Measurements from ENCODE around the gene SKIL.
A peak's percentile ranks its signal among the peaks of the same experiment; 100 is the strongest.
"Not testable (repeated sequence)": the region's sequence is repeated elsewhere in the genome, so short reads cannot be mapped to it uniquely, and the experiment has no call there.

SKIL gene

GRCh38 chr3:170327040-170327808 is 30.3 kb upstream of the SKIL start:
- TF ChIP-seq CTCF (IDR thresholded peaks at IDR 0.05), result no peak
- Histone ChIP-seq H3K36me3 (ENCODE audit: control insufficient read depth, insufficient read depth, low read length) (no peaks in the 10 kb centered on the region), H3K9ac (no peak overlapping the region), H3K4me1 (peaks cover 5% of the 10 kb centered on the region), H3K79me2 (no peaks in the 10 kb centered on the region), H3K27ac (no peak overlapping the region), H3K4me3 (ENCODE audit: low read depth, low read length) (no peak overlapping the region), H3K9me3 (ENCODE audit: control insufficient read depth, low read length) (no peaks in the 10 kb centered on the region), H3K27me3 (ENCODE audit: control insufficient read depth, insufficient read depth, low read length) (no peaks in the 10 kb centered on the region), H2AFZ (no peak overlapping the region), H3K4me2 (ENCODE audit: low read length) (no peak overlapping the region)

- not testable (repeated sequence) for H3K9ac ChIP-seq; H3K27ac ChIP-seq; H3K4me1 ChIP-seq; H3K27me3 ChIP-seq (ENCODE audit: control insufficient read depth, insufficient read depth, low read length); H3K36me3 ChIP-seq (ENCODE audit: control insufficient read depth, insufficient read depth, low read length); H3K79me2 ChIP-seq; H3K9me3 ChIP-seq (ENCODE audit: control insufficient read depth, low read length); H3K4me2 ChIP-seq (ENCODE audit: low read length); H3K4me3 ChIP-seq (ENCODE audit: low read depth, low read length); H2AFZ ChIP-seq
Measured at GRCh38 chr3:170327868-170328548, 29.5 kb upstream of the SKIL start.

GRCh38 chr3:170330366-170330765 is 27.1 kb upstream of the SKIL start:
- TF ChIP-seq CTCF (IDR thresholded peaks at IDR 0.05), result no peak
- Histone ChIP-seq H3K27ac (no peak overlapping the region), H3K9ac (no peak overlapping the region), H3K4me1 (peaks cover 5% of the 10 kb centered on the region), H3K4me2 (ENCODE audit: low read length) (no peak overlapping the region), H3K9me3 (ENCODE audit: control insufficient read depth, low read length) (no peaks in the 10 kb centered on the region), H3K79me2 (no peaks in the 10 kb centered on the region), H2AFZ (no peak overlapping the region), H3K36me3 (ENCODE audit: control insufficient read depth, insufficient read depth, low read length) (no peaks in the 10 kb centered on the region), H3K4me3 (ENCODE audit: low read depth, low read length) (no peak overlapping the region), H3K27me3 (ENCODE audit: control insufficient read depth, insufficient read depth, low read length) (no peaks in the 10 kb centered on the region)

- Histone ChIP-seq H3K4me2 (ENCODE audit: low read length) (peak overlapping the region; percentile 47), H3K9me3 (ENCODE audit: control insufficient read depth, low read length) (no peaks in the 10 kb centered on the region), H3K9ac (no peak overlapping the region), H3K36me3 (ENCODE audit: control insufficient read depth, insufficient read depth, low read length) (no peaks in the 10 kb centered on the region), H3K4me1 (peaks cover 5% of the 10 kb centered on the region), H3K27ac (no peak overlapping the region), H3K27me3 (ENCODE audit: control insufficient read depth, insufficient read depth, low read length) (no peaks in the 10 kb centered on the region), H3K4me3 (ENCODE audit: low read depth, low read length) (no peak overlapping the region), H3K79me2 (no peaks in the 10 kb centered on the region), H2AFZ (peak overlapping the region; percentile 60)
- no peak for TF ChIP-seq CTCF (IDR thresholded peaks at IDR 0.05)
Measured at GRCh38 chr3:170331143-170331542, 26.4 kb upstream of the SKIL start.

GRCh38 chr3:170337420-170337819 is 20.1 kb upstream of the SKIL start:
- no peak overlapping the region for H2AFZ ChIP-seq
- no peaks in the 10 kb centered on the region for H3K4me1 ChIP-seq
- no peak overlapping the region for H3K4me2 ChIP-seq (ENCODE audit: low read length)
- H3K4me3 ChIP-seq (ENCODE audit: low read depth, low read length), result no peak overlapping the region
- H3K36me3 ChIP-seq (ENCODE audit: control insufficient read depth, insufficient read depth, low read length), result no peaks in the 10 kb centered on the region
- H3K9me3 ChIP-seq (ENCODE audit: control insufficient read depth, low read length), result no peaks in the 10 kb centered on the region
- no peaks in the 10 kb centered on the region for H3K79me2 ChIP-seq
- no peak overlapping the region for H3K9ac ChIP-seq
- no peaks in the 10 kb centered on the region for H3K27me3 ChIP-seq (ENCODE audit: control insufficient read depth, insufficient read depth, low read length)
- TF ChIP-seq CTCF (IDR thresholded peaks at IDR 0.05), result no peak
- H3K27ac ChIP-seq, result no peak overlapping the region

Measured in parathyroid adenoma (tissue), 2 donors.